ENCODE measurements around the gene OBP2A.
"Not testable (repeated sequence)": the region's sequence is repeated elsewhere in the genome, so short reads cannot be mapped to it uniquely, and the experiment has no call there.

The OBP2A gene

DNA sequence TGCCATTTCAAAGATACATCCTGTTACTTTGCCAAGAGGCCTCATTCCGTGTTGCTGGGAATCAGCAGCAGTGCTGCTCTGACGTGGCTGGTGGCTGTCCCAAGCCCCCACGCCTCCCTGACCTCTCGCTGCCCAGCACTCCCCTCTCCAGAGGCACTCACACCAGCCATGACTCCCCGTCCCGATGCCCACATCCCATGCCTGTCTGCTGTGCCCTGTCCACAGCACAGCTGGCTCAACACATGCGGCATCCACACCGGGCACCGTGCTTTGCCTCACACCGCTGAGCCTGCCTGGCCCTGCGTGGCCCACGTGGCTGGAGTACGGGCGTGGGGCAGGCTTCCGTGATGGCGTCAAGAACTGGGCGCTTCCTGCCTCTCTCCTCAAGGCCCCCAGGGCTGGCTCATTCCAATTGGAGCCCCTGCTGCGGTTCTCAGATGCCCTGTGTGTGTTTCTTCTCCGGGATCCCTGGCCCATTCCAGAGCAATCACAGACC, 32.5 kb upstream of the OBP2A start:
- no peak overlapping the region for H3K9ac ChIP-seq (ENCODE audit: low read depth, low read length)
- no peak overlapping the region for H3K27ac ChIP-seq (ENCODE audit: low read length)
- H3K79me2 ChIP-seq (ENCODE audit: insufficient read depth, low read length), result no peaks in the 10 kb centered on the region
- H4K20me1 ChIP-seq (ENCODE audit: insufficient read depth, low read length), result no peaks in the 10 kb centered on the region
- H2AFZ ChIP-seq (ENCODE audit: low read depth, low read length), result no peak overlapping the region
- no peaks in the 10 kb centered on the region for H3K27me3 ChIP-seq (ENCODE audit: insufficient read depth, low read length, poor library complexity)
- no peak overlapping the region for H3K4me3 ChIP-seq (ENCODE audit: low read depth in 1 of 2, low read length in 2 of 2)
- H3K4me2 ChIP-seq (ENCODE audit: insufficient read depth, low read length), result no peak overlapping the region
- TF ChIP-seq, protein P1, sequence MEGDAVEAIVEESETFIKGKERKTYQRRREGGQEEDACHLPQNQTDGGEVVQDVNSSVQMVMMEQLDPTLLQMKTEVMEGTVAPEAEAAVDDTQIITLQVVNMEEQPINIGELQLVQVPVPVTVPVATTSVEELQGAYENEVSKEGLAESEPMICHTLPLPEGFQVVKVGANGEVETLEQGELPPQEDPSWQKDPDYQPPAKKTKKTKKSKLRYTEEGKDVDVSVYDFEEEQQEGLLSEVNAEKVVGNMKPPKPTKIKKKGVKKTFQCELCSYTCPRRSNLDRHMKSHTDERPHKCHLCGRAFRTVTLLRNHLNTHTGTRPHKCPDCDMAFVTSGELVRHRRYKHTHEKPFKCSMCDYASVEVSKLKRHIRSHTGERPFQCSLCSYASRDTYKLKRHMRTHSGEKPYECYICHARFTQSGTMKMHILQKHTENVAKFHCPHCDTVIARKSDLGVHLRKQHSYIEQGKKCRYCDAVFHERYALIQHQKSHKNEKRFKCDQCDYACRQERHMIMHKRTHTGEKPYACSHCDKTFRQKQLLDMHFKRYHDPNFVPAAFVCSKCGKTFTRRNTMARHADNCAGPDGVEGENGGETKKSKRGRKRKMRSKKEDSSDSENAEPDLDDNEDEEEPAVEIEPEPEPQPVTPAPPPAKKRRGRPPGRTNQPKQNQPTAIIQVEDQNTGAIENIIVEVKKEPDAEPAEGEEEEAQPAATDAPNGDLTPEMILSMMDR (IDR thresholded peaks at IDR 0.05; ENCODE audit: borderline replicate concordance, extremely low read depth, low read length, poor library complexity, severe bottlenecking), result no peak
- no peak for TF ChIP-seq EZH2 (IDR thresholded peaks at IDR 0.05; ENCODE audit: borderline replicate concordance, low read depth, low read length, severe bottlenecking)
- no peaks in the 10 kb centered on the region for H3K36me3 ChIP-seq (ENCODE audit: insufficient read depth, low read length)
- no peaks in the 10 kb centered on the region for H3K4me1 ChIP-seq (ENCODE audit: insufficient read depth, low read length)
- ATAC-seq (ENCODE audit: insufficient read depth, low read depth) (no peak), DNase-seq (no peak)
- H3K9me3 ChIP-seq (ENCODE audit: insufficient read depth, low read length, severe bottlenecking), result no peaks in the 10 kb centered on the region

DNA sequence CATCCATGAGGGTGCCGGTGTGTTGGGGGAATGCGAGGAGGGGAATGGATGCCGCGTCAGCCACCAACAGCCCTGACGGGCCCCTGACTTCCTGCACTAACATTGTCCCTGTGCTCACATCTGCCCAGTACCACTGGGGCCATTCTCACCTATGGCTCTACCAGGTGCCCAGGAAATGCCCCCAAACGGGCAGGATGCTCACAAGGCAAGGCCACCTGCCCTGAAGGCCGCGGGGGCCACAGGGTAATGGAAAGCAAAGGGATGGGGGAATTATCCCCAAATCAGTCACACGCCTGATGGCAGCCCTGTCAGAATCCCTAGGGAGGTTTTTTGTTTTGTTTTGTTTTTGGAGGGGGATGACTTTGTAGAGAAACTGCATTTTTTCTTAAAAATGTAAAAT, 32.0 kb upstream of the OBP2A start:
- H3K4me1 ChIP-seq (ENCODE audit: insufficient read depth, low read length), result not testable (repeated sequence)

DNA sequence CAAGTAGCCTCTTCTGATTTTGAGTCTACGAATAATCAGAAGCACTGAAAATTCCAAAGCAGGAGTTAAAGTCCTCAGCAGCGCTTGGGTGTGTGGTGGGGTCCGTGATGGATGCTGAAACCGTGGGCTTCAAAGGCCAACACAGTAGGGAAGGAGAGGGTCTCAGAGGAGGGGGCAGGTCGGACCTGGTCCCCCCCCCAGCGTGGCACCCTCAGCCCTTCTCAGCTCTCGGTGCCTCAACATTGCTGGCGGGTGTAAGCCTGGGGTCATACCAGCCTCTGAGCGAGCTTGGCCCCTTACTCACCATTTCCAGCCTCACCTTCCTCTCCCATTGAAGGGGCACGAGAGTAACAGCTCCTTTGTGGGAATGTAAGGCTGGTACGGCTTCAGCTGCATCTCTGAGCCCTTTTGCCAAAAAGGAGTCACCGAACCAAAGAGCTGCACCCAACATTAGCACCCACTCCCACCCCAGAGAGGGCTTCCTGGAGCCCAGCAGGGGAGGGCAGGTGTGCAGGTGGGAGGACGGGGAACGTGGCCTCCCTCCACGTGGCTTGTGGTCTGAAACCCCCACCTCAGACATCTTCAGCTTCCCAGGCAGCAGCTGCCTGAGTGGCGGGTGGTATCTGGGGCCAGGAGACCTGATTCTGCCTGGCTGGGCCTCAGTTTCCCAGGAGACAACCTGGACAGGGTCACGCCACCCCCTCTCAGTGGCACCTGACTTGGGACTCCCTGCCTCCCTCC, 31.4 kb upstream of the OBP2A start:
- Histone ChIP-seq H3K4me2 (ENCODE audit: insufficient read depth, low read length) (no peak overlapping the region), H3K4me3 (ENCODE audit: low read depth in 1 of 2, low read length in 2 of 2) (no peak overlapping the region), H4K20me1 (ENCODE audit: insufficient read depth, low read length) (no peaks in the 10 kb centered on the region), H3K36me3 (ENCODE audit: insufficient read depth, low read length) (no peaks in the 10 kb centered on the region), H3K4me1 (ENCODE audit: insufficient read depth, low read length) (no peaks in the 10 kb centered on the region), H3K79me2 (ENCODE audit: insufficient read depth, low read length) (no peaks in the 10 kb centered on the region), H3K27ac (ENCODE audit: low read length) (no peak overlapping the region), H2AFZ (ENCODE audit: low read depth, low read length) (no peak overlapping the region), H3K27me3 (ENCODE audit: insufficient read depth, low read length, poor library complexity) (no peaks in the 10 kb centered on the region), H3K9me3 (ENCODE audit: insufficient read depth, low read length, severe bottlenecking) (no peaks in the 10 kb centered on the region), H3K9ac (ENCODE audit: low read depth, low read length) (no peak overlapping the region)
- no peak for ATAC-seq (ENCODE audit: insufficient read depth, low read depth)
- no peak for DNase-seq
- TF ChIP-seq, protein P1 (IDR thresholded peaks at IDR 0.05; ENCODE audit: borderline replicate concordance, extremely low read depth, low read length, poor library complexity, severe bottlenecking), result no peak
- TF ChIP-seq EZH2 (IDR thresholded peaks at IDR 0.05; ENCODE audit: borderline replicate concordance, low read depth, low read length, severe bottlenecking), result no peak

More for the DNA sequence above, 32.0 kb upstream of the OBP2A start:
- H2AFZ ChIP-seq (ENCODE audit: low read depth, low read length); H3K4me3 ChIP-seq (ENCODE audit: low read depth in 1 of 2, low read length in 2 of 2); H3K27me3 ChIP-seq (ENCODE audit: insufficient read depth, low read length, poor library complexity); H3K36me3 ChIP-seq (ENCODE audit: insufficient read depth, low read length); H3K27ac ChIP-seq (ENCODE audit: low read length); H4K20me1 ChIP-seq (ENCODE audit: insufficient read depth, low read length); H3K79me2 ChIP-seq (ENCODE audit: insufficient read depth, low read length); DNase-seq; H3K9ac ChIP-seq (ENCODE audit: low read depth, low read length); H3K4me2 ChIP-seq (ENCODE audit: insufficient read depth, low read length); H3K9me3 ChIP-seq (ENCODE audit: insufficient read depth, low read length, severe bottlenecking); ATAC-seq (ENCODE audit: insufficient read depth, low read depth): not testable (repeated sequence)

DNA sequence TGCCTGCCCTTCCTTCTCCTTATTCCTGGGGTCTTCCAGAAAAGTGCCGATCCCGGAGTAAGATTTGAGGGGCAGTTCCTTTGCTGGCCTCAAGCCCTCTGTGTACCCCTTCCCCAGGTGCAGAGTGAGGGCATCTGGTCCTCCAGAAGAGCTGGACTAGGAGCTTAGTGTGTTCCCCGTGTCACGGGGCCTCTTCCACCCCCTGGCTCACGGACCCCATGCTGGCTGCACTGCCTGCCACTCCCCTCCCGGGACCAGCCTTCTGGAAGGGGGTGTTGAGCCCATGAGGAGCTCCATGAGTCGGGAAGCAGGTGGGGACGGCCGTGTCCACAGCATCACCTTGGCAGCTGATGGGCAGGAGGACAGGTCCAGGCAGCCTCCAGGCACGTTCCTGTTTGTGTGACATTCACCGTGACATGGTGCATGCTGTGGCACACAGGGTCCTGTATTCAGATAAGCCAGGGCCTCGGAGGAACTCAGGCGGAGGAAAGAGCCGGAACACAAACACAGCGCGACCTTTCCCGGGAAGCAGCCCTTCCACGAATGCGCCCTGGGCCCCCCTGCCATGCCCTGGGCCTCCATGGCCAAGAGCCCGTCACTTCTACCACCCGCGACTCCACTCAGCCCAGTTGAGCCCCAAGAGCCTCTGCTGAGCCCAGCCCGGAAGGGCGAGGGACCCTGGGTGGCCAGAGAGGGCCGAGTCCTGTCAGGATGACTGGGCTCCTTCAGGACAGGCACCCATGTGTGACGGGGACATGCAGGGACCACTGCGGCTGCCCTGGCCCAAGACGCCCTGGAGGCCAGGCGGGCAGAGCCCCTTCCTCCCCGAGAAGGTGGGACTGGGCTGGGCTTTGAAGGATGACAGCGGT, 30.6 kb upstream of the OBP2A start:
- H3K9ac ChIP-seq (ENCODE audit: low read depth, low read length), result no peak overlapping the region
- H3K27me3 ChIP-seq (ENCODE audit: insufficient read depth, low read length, poor library complexity), result no peaks in the 10 kb centered on the region
- H3K4me2 ChIP-seq (ENCODE audit: insufficient read depth, low read length), result no peak overlapping the region
- ATAC-seq (ENCODE audit: insufficient read depth, low read depth) (no peak), DNase-seq (no peak)
- H3K27ac ChIP-seq (ENCODE audit: low read length), result no peak overlapping the region
- no peak for TF ChIP-seq EZH2 (IDR thresholded peaks at IDR 0.05; ENCODE audit: borderline replicate concordance, low read depth, low read length, severe bottlenecking)
- TF ChIP-seq, protein P1 (IDR thresholded peaks at IDR 0.05; ENCODE audit: borderline replicate concordance, extremely low read depth, low read length, poor library complexity, severe bottlenecking), result no peak
- no peaks in the 10 kb centered on the region for H3K4me1 ChIP-seq (ENCODE audit: insufficient read depth, low read length)
- H3K36me3 ChIP-seq (ENCODE audit: insufficient read depth, low read length), result no peaks in the 10 kb centered on the region
- no peaks in the 10 kb centered on the region for H3K79me2 ChIP-seq (ENCODE audit: insufficient read depth, low read length)
- H3K9me3 ChIP-seq (ENCODE audit: insufficient read depth, low read length, severe bottlenecking), result no peaks in the 10 kb centered on the region
- H2AFZ ChIP-seq (ENCODE audit: low read depth, low read length), result no peak overlapping the region
- no peak overlapping the region for H3K4me3 ChIP-seq (ENCODE audit: low read depth in 1 of 2, low read length in 2 of 2)
- H4K20me1 ChIP-seq (ENCODE audit: insufficient read depth, low read length), result no peaks in the 10 kb centered on the region

Measured in DND-41 (cell line).